ENCODE measurements around the gene FAM131C.

Gene FAM131C

GRCh38 chr1:16094453-16095158 is 21.2 kb upstream of the FAM131C start:
- TF ChIP-seq, protein P1, sequence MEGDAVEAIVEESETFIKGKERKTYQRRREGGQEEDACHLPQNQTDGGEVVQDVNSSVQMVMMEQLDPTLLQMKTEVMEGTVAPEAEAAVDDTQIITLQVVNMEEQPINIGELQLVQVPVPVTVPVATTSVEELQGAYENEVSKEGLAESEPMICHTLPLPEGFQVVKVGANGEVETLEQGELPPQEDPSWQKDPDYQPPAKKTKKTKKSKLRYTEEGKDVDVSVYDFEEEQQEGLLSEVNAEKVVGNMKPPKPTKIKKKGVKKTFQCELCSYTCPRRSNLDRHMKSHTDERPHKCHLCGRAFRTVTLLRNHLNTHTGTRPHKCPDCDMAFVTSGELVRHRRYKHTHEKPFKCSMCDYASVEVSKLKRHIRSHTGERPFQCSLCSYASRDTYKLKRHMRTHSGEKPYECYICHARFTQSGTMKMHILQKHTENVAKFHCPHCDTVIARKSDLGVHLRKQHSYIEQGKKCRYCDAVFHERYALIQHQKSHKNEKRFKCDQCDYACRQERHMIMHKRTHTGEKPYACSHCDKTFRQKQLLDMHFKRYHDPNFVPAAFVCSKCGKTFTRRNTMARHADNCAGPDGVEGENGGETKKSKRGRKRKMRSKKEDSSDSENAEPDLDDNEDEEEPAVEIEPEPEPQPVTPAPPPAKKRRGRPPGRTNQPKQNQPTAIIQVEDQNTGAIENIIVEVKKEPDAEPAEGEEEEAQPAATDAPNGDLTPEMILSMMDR (IDR thresholded peaks at IDR 0.05; ENCODE audit: low read depth, low read length) = no peak
- Histone ChIP-seq H3K27ac (no peak overlapping the region), H3K4me3 (ENCODE audit: low read depth, low read length) (no peak overlapping the region), H3K36me3 (no peaks in the 10 kb centered on the region), H3K9me3 (ENCODE audit: severe bottlenecking) (peaks cover 2% of the 10 kb centered on the region), H3K27me3 (ENCODE audit: insufficient read depth, low read depth, severe bottlenecking) (no peaks in the 10 kb centered on the region)
- no peak for DNase-seq

DNA sequence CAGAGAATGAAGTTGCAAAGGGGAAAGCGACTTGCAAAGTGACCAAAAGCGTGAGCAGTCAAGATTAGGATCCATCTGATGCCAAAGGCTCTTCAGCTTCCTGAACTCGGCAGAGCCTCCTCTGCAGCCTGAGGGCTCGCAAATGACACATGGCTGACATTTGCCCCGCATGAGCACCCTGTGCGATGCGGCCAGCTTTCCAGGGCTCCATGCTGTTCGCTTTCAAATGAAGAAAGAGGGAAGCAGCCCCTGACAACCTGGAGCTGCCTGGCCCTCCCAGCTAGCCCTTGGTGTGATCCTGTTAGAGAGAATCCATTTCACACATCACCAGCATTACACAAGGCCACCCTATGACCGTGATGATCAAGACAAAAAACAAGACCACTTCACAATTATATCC is 20.2 kb upstream of the FAM131C start:
- Histone ChIP-seq H3K27ac (no peak overlapping the region), H3K36me3 (no peaks in the 10 kb centered on the region), H3K9me3 (ENCODE audit: severe bottlenecking) (no peaks in the 10 kb centered on the region), H3K27me3 (ENCODE audit: insufficient read depth, low read depth, severe bottlenecking) (no peaks in the 10 kb centered on the region), H3K4me3 (ENCODE audit: low read depth, low read length) (no peak overlapping the region)
- no peak for DNase-seq
- TF ChIP-seq, protein P1 (IDR thresholded peaks at IDR 0.05; ENCODE audit: low read depth, low read length) = no peak

- no peak overlapping the region for H3K4me3 ChIP-seq (ENCODE audit: low read depth, low read length)
- no peak overlapping the region for H3K27ac ChIP-seq
- H3K9me3 ChIP-seq (ENCODE audit: severe bottlenecking) = no peaks in the 10 kb centered on the region
- TF ChIP-seq, protein P1 (IDR thresholded peaks at IDR 0.05; ENCODE audit: low read depth, low read length) = no peak
- DNase-seq = no peak
- no peaks in the 10 kb centered on the region for H3K27me3 ChIP-seq (ENCODE audit: insufficient read depth, low read depth, severe bottlenecking)
- H3K36me3 ChIP-seq = no peaks in the 10 kb centered on the region
Observed at GRCh38 chr1:16092923-16093511, 19.6 kb upstream of the FAM131C start.

DNA sequence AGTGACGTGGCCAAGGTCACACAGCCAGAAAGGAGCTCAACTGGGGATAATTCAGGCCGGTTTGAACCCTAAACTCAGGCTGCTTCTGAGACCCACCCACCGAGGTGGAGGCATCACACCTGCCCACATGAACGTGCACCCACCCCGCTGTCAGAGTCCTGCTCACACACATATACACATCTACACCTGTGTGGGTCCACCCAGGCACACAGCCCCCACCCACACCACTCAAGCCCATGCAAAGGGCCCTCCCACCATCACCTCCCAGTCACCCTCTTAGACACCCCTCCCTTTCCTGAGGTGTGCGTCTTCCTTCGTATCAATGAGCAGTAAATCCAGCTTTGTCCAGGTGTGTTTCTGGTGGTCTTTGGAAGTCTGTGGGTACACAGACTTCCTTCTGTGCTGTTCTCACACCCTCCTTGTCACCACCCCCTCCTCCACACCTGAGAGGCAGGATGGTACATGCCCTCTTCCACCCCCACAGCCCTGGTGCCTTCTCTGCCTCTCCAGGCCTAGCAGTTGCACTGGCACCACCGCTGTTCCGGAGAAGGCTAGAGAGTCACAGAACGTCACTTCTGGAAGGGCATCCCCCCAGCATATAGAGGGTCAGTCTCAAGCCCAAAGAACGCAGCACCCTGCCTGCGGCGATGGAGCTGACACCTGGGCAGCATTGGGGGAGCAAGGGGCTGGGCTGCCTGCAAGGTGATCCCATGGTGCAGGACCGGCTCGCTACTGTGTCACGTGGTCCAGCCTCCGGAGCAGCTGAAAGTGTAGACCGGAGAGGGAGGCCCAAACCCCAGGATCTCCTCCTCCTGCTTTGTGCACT is 18.9 kb upstream of the FAM131C start:
- TF ChIP-seq, protein P1 (IDR thresholded peaks at IDR 0.05; ENCODE audit: low read depth, low read length) = no peak
- H3K4me3 ChIP-seq (ENCODE audit: low read depth, low read length) = no peak overlapping the region
- no peak for DNase-seq
- no peaks in the 10 kb centered on the region for H3K27me3 ChIP-seq (ENCODE audit: insufficient read depth, low read depth, severe bottlenecking)
- no peaks in the 10 kb centered on the region for H3K36me3 ChIP-seq
- no peak overlapping the region for H3K27ac ChIP-seq
- no peaks in the 10 kb centered on the region for H3K9me3 ChIP-seq (ENCODE audit: severe bottlenecking)

DNA sequence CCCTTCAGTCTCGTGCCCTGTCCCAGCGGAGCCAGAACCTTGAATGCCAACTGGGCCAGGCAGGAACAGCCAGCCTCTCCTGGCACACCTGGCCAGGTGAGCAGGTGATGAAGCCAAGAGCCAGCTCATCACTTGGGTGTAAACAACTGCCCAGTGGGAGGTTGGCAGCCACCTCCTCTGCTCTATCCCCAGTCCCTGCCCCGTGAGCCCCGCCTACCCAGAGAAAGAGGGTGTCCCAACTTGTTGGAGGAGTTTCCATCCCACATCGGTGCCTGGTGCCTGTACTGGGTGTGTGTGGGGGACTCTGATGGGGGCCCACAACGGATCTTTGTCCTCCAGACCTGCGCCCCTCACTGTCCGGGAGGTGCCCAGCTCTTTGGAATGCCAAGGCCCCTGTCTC is 17.8 kb upstream of the FAM131C start:
- H3K27me3 ChIP-seq (ENCODE audit: insufficient read depth, low read depth, severe bottlenecking) = no peaks in the 10 kb centered on the region
- no peak overlapping the region for H3K4me3 ChIP-seq (ENCODE audit: low read depth, low read length)
- H3K27ac ChIP-seq = no peak overlapping the region
- H3K36me3 ChIP-seq = no peaks in the 10 kb centered on the region
- TF ChIP-seq, protein P1 (IDR thresholded peaks at IDR 0.05; ENCODE audit: low read depth, low read length) = no peak
- DNase-seq = no peak
- no peaks in the 10 kb centered on the region for H3K9me3 ChIP-seq (ENCODE audit: severe bottlenecking)
